Panc1 (cell line): ENCODE data around the gene CCDC102A. TPM values are rescaled to one million over a fixed set of nuclear protein-coding genes. Genes with fewer than 3 reads are reported as not detected.
"Not testable (repeated sequence)": the region's sequence is repeated elsewhere in the genome, so short reads cannot be mapped to it uniquely, and the experiment has no call there.

ENCODE experiments used
- ATAC-seq: fragments of 200-7000 bp; cut with Tn5 transposase; 2 replicates; pipeline ENCODE4 v1.9.1; 2020; ENCODE audit warnings: mild to moderate bottlenecking, moderate library complexity
- BruUV-seq: library from RNA; stranded (reverse); fragments of 400-500 nt; replicated peaks from 2 replicates; lab custom pipeline; 2021; lab: Mats Ljungman, UMichigan
- CTCF ChIA-PET: fragments of 300-600 bp; sonication (Branson Sonifier 250); formaldehyde crosslinking; loops from one replicate; lab custom pipeline; 2022; ENCODE audit warnings: antibody characterized with exemption; lab: Charles Lee
- POLR2A ChIA-PET: fragments of 300-600 bp; sonication (Branson Sonifier 250); formaldehyde crosslinking; loops from one replicate; lab custom pipeline; 2022; ENCODE audit warnings: antibody characterized with exemption; lab: Charles Lee
- DNase-seq: peaks from one replicate; pipeline ENCODE4 v3.0.0-alpha.2; 2010; ENCODE audit warnings: low read depth, low spot score
- H3K27ac ChIP-seq: 2 replicates; pipeline ENCODE4 v1.5.1; 2011; ENCODE audit warnings: mild to moderate bottlenecking, low read length, inconsistent platforms
- H3K27me3 ChIP-seq: fragments of 200-500 bp; sonication (Bioruptor generic); 2 replicates; pipeline ENCODE4 v1.6.0; 2014; ENCODE audit warnings: low read length, inconsistent platforms; ENCODE audit not compliant: control insufficient read depth, insufficient read depth
- H3K36me3 ChIP-seq: fragments of 200-500 bp; sonication (Bioruptor generic); 2 replicates; pipeline ENCODE4 v1.5.1; 2014; ENCODE audit warnings: inconsistent platforms, mild to moderate bottlenecking, low read length, moderate library complexity; ENCODE audit not compliant: control insufficient read depth, insufficient read depth
- H3K4me1 ChIP-seq: 2 replicates; pipeline ENCODE4 v1.5.1; 2011; ENCODE audit warnings: inconsistent platforms, mild to moderate bottlenecking, low read length, moderate library complexity; ENCODE audit not compliant: control insufficient read depth, insufficient read depth
- H3K4me3 ChIP-seq, 2 experiments: 2 replicates each; pipeline ENCODE4 v1.5.1; 2011 to 2012; ENCODE audit warnings: low read depth in 2 of 2, low read length in 2 of 2, mild to moderate bottlenecking in 2 of 2, inconsistent platforms in 1 of 2, moderate library complexity in 1 of 2
- H3K9me3 ChIP-seq: fragments of 200-500 bp; sonication (Bioruptor generic); 2 replicates; pipeline ENCODE4 v1.5.1; 2014; ENCODE audit warnings: low read depth, mild to moderate bottlenecking, inconsistent platforms, low read length, moderate library complexity; ENCODE audit not compliant: control insufficient read depth, insufficient read depth
- CTCF ChIP-seq: fragments of 450-650 bp; IDR thresholded peaks from 2 replicates; pipeline ENCODE4 v1.5.1; 2017; ENCODE audit warnings: mild to moderate bottlenecking
- POLR2AphosphoS5 ChIP-seq: IDR thresholded peaks from 2 replicates; pipeline ENCODE4 v1.6.1; 2012; ENCODE audit warnings: mild to moderate bottlenecking, low read depth, low read length, moderate library complexity
- SIN3A ChIP-seq: IDR thresholded peaks from 2 replicates; pipeline ENCODE4 v1.6.1; 2012; ENCODE audit warnings: low read depth, mild to moderate bottlenecking, low read length, moderate library complexity, borderline replicate concordance; ENCODE audit not compliant: insufficient read depth
- TCF7L2 ChIP-seq: IDR thresholded peaks from 2 replicates; pipeline ENCODE4 v1.6.1; 2011; ENCODE audit warnings: mild to moderate bottlenecking, low read depth, low read length, inconsistent platforms
- in situ Hi-C: cut with HindIII; loops from 2 replicates; pipeline ENCODE4 v1.10.0; 2016; ENCODE audit warnings: low sequenced_read_pairs, low pct_unique_long_range_greater_than_20kb
- intact Hi-C: fragments of 100-400 bp; cut with micrococcal nuclease; formaldehyde crosslinking; loops from one replicate; pipeline ENCODE4 v1.10.0; 2022; ENCODE audit not compliant: unreplicated experiment
- total RNA-seq: library from RNA; stranded (reverse); gene quantifications from one replicate; pipeline ENCODE4 v1.2.1, GENCODE V29; 2021; ENCODE audit not compliant: unreplicated experiment
- TF ChIP-seq, protein P1 (sequence below), 2 experiments: IDR thresholded peaks; 2 replicates each; pipeline ENCODE4 v1.6.1; 2011 to 2012; ENCODE audit warnings: low read depth in 2 of 2, control low read depth in 1 of 2, low read length in 1 of 2, mild to moderate bottlenecking in 1 of 2, moderate library complexity in 1 of 2; ENCODE audit not compliant: insufficient read depth in 1 of 2

Gene CCDC102A
- total RNA-seq, 1 experiment from 2014 or later = 12.9 TPM

GRCh38 chr16:57570301-57571070 is 34.1 kb upstream of the CCDC102A start:
- ChIA-PET CTCF (no interaction called here), POLR2A (no interaction called here)
- BruUV-seq = no TSS peak
- DNase-seq (no peak), ATAC-seq (no peak)
- no peaks in the 10 kb centered on the region for H3K27me3 ChIP-seq
- intact Hi-C loops = no loop called here
- H3K9me3 ChIP-seq = no peaks in the 10 kb centered on the region
- H3K4me3 ChIP-seq = no peak overlapping the region
- no peaks in the 10 kb centered on the region for H3K36me3 ChIP-seq
- H3K4me1 ChIP-seq = no peaks in the 10 kb centered on the region
- in situ Hi-C loops = no loop called here
- TF ChIP-seq POLR2AphosphoS5 = no peak
- no peak for TF ChIP-seq SIN3A
- no peak for TF ChIP-seq CTCF
- TF ChIP-seq TCF7L2 = no peak
- TF ChIP-seq, protein P1, sequence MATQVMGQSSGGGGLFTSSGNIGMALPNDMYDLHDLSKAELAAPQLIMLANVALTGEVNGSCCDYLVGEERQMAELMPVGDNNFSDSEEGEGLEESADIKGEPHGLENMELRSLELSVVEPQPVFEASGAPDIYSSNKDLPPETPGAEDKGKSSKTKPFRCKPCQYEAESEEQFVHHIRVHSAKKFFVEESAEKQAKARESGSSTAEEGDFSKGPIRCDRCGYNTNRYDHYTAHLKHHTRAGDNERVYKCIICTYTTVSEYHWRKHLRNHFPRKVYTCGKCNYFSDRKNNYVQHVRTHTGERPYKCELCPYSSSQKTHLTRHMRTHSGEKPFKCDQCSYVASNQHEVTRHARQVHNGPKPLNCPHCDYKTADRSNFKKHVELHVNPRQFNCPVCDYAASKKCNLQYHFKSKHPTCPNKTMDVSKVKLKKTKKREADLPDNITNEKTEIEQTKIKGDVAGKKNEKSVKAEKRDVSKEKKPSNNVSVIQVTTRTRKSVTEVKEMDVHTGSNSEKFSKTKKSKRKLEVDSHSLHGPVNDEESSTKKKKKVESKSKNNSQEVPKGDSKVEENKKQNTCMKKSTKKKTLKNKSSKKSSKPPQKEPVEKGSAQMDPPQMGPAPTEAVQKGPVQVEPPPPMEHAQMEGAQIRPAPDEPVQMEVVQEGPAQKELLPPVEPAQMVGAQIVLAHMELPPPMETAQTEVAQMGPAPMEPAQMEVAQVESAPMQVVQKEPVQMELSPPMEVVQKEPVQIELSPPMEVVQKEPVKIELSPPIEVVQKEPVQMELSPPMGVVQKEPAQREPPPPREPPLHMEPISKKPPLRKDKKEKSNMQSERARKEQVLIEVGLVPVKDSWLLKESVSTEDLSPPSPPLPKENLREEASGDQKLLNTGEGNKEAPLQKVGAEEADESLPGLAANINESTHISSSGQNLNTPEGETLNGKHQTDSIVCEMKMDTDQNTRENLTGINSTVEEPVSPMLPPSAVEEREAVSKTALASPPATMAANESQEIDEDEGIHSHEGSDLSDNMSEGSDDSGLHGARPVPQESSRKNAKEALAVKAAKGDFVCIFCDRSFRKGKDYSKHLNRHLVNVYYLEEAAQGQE (IDR thresholded peaks at IDR 0.05; ENCODE audit: insufficient read depth in 1 of 2, low read depth in 2 of 2, low read length in 1 of 2) = no peak
- no peak overlapping the region for H3K27ac ChIP-seq

DNA sequence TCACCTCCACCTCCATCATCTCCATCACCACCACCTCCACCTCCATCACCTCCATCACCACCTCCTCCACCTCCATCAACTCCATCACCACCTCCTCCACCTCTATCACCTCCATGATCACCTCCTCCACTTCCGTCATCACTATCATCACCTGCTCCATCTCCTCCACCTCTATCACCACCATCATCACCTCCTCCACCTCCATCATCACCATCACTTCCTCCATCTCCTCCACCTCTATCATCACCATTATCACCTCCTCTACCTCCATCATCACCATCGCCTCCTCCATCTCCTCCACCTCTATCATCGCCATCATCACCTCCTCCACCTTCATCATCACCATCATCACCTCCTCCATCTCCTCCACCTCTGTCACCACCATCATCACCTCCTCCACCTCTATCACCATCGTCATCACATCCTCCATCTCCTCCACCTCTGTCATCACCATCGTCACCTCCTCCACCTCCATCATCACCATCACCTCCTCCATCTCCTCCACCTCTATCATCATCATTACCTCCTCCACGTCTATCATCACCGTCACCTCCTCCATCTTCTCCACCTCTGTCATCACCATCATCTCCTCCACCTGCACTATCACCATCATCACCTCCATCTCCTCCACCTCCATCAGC is 33.1 kb upstream of the CCDC102A start:
- no peaks in the 10 kb centered on the region for H3K36me3 ChIP-seq
- no peaks in the 10 kb centered on the region for H3K4me1 ChIP-seq
- H3K27ac ChIP-seq = no peak overlapping the region
- ChIA-PET CTCF (no interaction called here), POLR2A (no interaction called here)
- no peak for ATAC-seq
- no peak overlapping the region for H3K4me3 ChIP-seq
- intact Hi-C loops (no loop called here), in situ Hi-C loops (no loop called here)
- no TSS peak for BruUV-seq
- no peaks in the 10 kb centered on the region for H3K9me3 ChIP-seq
- DNase-seq = no peak
- TF ChIP-seq POLR2AphosphoS5 = no peak
- TF ChIP-seq, protein P1 (IDR thresholded peaks at IDR 0.05; ENCODE audit: insufficient read depth in 1 of 2, low read depth in 2 of 2, low read length in 1 of 2) = no peak
- H3K27me3 ChIP-seq = no peaks in the 10 kb centered on the region

DNA sequence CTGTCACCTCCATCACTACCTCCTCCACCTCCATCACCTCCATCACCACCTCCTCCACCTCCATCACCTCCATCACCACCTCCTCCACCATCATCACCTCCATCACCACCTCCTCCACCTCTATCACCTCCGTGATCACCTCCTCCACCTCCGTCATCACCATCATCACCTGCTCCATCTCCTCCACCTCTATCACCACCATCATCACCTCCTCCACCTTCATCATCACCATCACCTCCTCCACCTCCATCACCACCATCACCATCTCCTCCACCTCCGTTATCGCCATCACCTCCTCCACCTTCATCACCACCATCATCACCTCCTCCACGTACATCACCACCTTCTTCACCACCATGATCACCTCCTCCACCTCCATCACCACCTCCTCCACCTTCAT is 32.4 kb upstream of the CCDC102A start:
- H3K27me3 ChIP-seq, H3K4me1 ChIP-seq, H3K9me3 ChIP-seq, intact Hi-C loops, ATAC-seq, BruUV-seq, POLR2A ChIA-PET, in situ Hi-C loops, H3K4me3 ChIP-seq, H3K36me3 ChIP-seq, H3K27ac ChIP-seq, CTCF ChIA-PET, DNase-seq: not testable (repeated sequence)
